Measurements from ENCODE around the gene TGFBI.

- no peak for TF ChIP-seq EZH2phosphoT487 (IDR thresholded peaks at IDR 0.05; ENCODE audit: borderline replicate concordance, low read length)
- TF ChIP-seq CTCF (IDR thresholded peaks at IDR 0.05; ENCODE audit: low read depth, low read length, poor library complexity, severe bottlenecking): no peak
Measured at GRCh38 chr5:136000147-136000546, 28.6 kb upstream of the TGFBI start.

All from DOHH2 (cell line).